Amniotic stem cell (primary cell): ENCODE data around the gene SDK1.
"Not testable (repeated sequence)": the region's sequence is repeated elsewhere in the genome, so short reads cannot be mapped to it uniquely, and the experiment has no call there.

Source experiments
- DNase-seq: peaks from one replicate; lab custom pipeline; 2025; lab: John Stamatoyannopoulos, UW

SDK1 gene

GRCh38 chr7:4246536-4246935 lies 945.5 kb downstream of the SDK1 start:
- no peak for DNase-seq

DNA sequence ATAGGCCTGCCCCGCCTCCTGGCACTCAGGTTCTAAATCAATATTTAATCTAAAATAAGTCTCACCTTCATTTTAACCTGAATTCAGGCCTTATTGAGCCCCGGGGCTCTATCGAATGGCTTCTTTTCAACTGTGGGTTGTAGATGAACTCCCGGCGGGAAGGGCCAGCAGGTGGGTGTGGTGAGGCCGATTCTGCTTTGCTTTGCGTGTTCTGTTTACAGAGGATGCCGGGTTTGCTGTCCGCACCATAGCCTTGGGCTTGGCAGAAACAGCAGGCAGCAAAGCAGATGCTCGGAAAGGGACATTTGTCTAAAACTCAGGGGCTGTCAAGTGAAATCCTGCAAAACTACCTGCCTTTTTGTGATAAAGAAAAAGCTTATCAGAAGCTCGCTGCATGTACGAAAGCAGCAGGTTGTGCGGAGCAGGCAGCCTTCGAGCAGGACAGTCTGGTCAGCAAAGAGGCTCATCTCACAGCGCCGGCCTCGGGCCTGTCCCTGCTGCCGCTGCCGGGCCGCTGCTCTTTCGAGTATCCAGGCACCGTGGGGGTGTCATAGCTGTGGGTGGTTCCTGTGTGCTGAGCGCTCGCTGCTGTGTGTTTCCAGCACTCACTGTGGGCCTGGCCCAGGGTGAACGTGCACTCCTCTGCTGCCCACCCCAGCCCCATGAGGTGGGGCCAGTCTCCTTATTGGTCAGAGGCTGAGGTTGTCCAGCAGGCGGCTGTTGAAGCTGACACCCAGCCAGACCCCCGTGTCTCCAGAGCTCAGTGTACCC lies 946.2 kb downstream of the SDK1 start:
- DNase-seq, result no peak

DNA sequence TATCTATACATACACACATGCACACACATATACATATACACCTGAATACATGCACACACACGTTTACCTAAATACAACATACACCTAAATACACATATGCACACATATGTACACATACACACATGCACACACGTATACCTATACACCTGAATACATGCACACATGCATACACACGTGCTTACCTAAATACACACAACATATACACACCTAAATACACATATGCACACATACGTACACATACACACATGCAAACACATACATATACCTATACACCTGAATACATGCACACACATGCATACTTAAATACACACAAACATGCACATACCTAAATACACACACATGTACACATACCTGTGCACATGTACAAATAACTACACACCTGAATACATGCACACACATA lies 947.2 kb downstream of the SDK1 start:
- DNase-seq, result no peak

DNA sequence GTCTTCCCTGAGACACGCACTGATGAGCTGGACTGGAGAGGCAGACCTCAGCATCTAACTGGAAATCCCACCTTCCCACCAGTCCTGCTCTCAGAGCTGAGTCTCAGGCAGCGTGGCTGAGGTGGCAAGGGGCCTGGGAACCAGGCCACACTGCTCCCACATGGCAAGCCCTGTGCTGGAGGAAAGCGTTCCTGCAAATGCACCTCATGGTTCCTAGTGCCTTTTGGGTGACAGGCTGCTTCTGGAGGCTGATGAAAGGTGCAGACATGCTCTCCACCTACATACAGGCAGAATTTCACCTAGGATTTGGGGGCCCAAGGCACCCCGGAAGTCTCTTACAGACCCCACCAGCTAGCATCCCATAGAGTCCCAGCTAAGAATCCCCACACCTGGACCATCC lies 948.2 kb downstream of the SDK1 start:
- no peak for DNase-seq

- DNase-seq, result no peak
These were observed 954.3 kb downstream of the SDK1 start for GRCh38 chr7:4255336-4255735.

- no peak for DNase-seq
These were observed 955.2 kb downstream of the SDK1 start for GRCh38 chr7:4256286-4256685.

- DNase-seq, result no peak
These were observed 956.4 kb downstream of the SDK1 start for GRCh38 chr7:4257146-4258111.

DNA sequence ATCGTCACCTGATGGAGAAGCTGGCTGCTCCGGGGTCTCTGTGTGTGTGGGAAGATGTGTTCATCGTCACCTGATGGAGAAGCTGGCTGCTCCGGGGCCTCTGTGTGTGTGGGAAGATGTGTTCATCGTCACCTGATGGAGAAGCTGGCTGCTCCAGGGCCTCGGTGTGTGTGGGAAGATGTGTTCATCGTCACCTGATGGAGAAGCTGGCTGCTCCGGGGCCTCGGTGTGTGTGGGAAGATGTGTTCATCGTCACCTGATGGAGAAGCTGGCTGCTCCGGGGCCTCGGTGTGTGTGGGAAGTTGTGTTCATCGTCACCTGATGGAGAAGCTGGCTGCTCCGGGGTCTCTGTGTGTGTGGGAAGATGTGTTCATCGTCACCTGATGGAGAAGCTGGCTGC lies 959.1 kb downstream of the SDK1 start:
- DNase-seq, result not testable (repeated sequence)

DNA sequence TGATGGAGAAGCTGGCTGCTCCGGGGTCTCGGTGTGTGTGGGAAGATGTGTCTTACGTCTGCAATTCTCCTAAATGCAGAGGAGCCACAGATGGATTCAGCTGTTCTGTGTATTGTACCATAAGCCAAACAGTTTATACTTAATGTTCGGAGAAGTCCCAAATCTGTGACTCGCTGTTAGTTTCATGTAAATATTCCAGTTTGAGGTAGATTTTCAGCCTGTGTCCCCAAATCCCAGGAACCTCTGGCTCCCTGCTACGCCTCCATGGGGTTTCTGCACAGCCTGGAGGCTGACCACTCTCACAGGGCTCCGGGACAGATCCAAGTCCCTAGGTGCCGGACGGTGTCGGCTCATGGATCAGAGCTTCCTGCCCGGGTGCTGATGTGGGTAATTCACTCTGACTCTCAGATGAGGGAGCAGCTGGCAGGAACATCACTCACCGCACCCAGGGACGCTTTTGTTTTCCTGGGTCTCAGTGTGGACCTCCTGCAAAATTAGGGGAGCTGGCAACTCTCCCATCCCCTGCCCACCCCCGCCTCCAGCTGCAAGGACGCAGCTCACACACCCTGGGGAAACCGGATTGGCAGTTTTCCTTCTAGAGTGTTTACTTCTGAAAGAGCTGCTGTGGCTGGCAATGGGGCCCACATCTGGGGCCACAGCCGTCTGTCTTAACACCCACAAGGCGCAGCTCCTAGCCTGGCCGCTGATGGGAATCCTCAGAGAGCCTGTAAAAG lies 960.0 kb downstream of the SDK1 start:
- DNase-seq, result no peak

GRCh38 chr7:4261601-4261960 lies 960.5 kb downstream of the SDK1 start:
- DNase-seq, result no peak

- not testable (repeated sequence) for DNase-seq
These were observed 963.2 kb downstream of the SDK1 start for GRCh38 chr7:4264206-4264605.

DNA sequence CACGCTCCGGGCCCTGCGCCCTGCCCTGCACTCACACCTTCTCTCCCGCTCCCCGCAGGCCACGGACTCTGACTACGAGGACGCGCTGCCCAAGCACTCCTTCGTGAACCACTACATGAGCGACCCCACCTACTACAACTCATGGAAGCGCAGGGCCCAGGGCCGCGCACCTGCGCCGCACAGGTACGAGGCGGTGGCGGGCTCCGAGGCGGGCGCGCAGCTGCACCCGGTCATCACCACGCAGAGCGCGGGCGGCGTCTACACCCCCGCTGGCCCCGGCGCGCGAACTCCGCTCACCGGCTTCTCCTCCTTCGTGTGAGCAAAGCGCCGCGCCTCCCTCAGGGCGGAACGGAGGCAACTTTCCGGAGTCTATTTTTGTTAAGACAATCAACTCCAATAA lies 964.0 kb downstream of the SDK1 start:
- DNase-seq, result no peak

DNA sequence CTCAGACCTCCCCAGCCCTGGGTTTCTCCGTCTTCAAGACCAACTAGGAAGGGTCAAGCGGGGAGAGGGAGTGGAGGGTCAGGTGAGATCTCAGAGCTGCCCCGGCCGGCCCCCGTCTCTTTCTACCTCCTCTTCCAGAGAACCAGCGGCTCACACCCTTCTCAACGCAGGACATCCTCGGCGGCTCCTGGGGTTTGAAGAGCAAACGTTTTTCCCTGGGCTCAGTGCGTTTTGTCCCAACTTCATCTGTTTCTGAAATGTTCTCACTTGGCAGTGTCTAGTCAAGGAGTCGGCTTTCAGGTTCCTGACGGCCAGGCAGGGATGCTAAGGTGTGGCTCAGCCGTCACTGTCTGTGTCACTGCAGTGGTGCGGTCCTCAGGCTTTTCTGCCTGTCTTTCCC lies 964.6 kb downstream of the SDK1 start:
- DNase-seq, result no peak

DNA sequence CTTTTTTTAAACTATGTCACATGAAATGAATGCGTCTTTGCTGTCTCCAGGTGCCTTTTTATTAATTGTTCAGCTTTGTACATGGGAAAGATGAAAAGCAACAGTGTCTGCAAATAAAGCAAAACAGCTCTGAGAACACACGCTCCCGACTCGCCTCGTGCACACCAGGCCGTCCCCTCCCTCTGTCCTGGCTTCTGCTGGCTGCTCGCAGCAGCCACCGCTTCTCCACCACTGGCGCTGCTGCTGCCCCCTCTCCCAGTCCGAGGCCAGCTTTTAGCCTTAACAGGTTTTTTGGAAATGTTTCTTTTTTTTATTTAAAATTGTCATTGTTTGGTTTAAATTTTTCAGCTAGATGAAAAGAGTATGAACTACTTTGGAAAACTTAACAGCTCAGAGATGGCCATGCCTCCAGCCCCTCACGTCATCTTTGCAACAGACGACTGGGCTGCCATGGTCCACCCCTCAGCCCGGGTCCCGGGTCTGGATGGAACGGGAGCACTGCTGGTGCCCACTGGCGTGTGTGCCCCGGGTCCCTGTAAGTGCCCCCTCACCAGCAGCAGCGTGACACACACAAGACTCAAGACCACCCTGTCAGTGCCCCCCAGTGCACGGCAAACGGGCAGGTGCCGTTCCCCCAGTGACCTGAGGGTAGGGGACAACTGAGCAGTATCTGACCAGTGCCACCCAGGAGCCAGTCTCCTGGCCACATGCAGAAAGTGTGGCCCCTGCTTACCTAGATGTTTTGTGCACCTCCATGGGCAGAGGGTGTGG lies 965.4 kb downstream of the SDK1 start:
- no peak for DNase-seq

GRCh38 chr7:4267341-4268039 lies 966.4 kb downstream of the SDK1 start:
- no peak for DNase-seq

DNA sequence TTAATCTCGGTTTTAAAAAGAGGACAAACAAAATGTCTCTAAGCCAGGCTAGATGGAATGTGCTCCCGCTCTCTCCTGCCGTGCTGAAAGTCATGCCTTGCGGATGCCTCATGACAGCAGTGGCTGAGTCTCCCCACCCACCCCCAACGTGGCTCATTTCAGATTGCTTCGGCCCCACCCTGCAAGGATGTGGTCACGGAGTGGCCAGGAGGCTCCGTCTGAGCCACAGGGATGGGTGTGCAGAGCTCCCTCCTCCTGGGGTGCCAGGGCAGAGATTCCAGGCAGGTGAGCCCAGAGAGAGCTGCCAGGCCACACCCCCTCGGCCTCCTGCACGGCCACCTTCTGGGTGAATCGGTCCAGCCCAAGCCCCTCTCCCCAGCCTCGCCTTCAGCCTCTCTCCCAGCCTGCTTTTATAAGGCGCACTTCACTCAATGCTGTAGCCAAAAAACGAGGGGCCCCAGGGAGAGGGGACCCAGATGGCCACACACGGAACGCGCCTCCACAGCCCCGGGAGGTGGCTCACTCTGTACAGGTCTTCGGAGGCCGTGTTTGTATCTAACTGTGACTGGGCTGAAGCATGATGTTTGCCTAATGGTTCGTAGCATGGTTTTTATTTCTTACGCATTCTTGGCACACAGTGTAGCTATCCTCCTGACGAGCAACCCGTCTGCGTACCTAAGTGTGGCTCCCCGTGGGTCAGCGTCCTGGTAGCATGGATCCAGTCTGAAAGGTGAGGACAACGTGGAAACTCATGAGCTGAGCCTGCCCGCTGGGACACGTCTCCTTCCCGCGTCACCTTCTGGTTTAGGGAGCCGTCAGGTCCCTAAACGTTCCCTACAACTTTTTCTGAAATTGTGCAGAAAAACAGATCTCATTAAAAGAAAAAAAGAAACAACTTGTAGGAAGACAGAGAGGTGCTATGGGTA lies 967.3 kb downstream of the SDK1 start:
- DNase-seq, result no peak

DNA sequence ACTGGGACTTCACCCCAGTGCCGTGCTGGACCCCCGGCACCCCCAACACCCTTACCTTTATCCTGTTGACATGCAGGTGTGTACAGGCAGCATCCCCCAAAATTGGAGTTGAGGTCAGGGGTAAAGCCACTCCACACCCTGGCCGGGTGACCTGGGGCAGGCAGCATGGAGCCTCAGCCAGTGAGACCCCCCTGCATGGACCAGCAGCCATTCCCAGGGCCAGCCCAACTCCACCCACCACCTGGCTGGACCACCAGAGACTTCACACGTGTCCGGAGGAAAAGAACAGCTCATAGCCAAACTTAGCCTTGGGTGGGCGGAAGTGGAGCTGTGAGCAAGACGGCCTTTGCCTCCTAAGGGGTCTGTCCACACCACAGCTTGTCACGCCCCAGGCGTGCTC lies 968.0 kb downstream of the SDK1 start:
- no peak for DNase-seq

DNA sequence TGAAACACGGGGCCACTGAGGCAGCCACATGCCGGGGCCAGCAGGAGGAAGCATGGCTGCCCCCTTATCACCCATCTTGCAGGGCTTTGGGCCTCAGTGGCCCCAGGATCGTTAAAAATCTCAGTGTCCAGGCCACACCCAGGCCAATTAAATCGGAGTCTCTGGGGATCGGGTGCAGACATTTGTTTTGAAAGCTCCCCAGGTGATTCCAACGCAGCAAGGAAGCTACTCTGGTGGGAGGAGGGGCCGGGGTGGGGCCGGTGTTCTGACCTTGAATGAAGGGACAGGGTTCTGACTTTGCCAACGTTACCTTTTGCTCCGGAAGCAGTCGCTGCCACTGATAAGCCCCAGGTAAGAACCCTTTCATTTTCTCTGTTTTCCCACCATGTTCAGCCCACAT lies 968.7 kb downstream of the SDK1 start:
- no peak for DNase-seq

DNA sequence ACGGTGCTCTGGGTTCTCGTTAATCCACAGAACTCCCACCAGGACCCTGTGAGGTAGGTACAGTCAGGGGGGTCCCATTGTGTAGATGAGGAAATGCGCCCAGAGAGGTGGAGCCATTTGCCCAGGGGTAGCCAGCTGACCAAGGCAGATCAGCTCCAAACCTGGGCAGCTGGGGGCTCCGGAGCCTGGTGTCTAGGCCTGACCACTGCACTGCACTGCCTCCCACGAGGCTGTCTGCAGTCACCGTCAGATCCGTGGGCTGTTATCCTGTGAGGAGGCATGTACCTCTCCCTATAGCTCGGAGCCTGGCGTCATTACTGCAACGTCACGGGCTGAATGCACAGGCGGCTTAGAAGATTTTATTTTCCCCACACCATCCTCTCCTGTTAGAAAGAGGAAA lies 969.2 kb downstream of the SDK1 start:
- DNase-seq, result no peak
